Caco-2 (cell line): Measurements from ENCODE around the gene TMEM63C. TPM values are rescaled to one million over a fixed set of nuclear protein-coding genes. Genes with fewer than 3 reads are reported as not detected.

ENCODE experiments used
- BruUV-seq: library from RNA; stranded (reverse); fragments of 400-500 nt; replicated peaks from 2 replicates; lab custom pipeline; 2021; lab: Mats Ljungman, UMichigan
- CTCF ChIA-PET: fragments of 300-600 bp; sonication (Branson Sonifier 250); formaldehyde crosslinking; loops from one replicate; lab custom pipeline; 2022; ENCODE audit warnings: antibody characterized with exemption; lab: Charles Lee
- POLR2A ChIA-PET: fragments of 300-600 bp; sonication (Branson Sonifier 250); formaldehyde crosslinking; loops from one replicate; lab custom pipeline; 2022; ENCODE audit warnings: antibody characterized with exemption; lab: Charles Lee
- DNase-seq, 2 experiments: peaks; one replicate each; pipeline versions ENCODE4 v3.0.0 to v3.0.0-alpha.2; 2020 to 2022
- H3K27me3 ChIP-seq: replicated peaks from 2 replicates; pipeline ENCODE4 v1.6.0; 2011; ENCODE audit warnings: low read length; ENCODE audit not compliant: control insufficient read depth, insufficient read depth
- H3K36me3 ChIP-seq: 2 replicates; pipeline ENCODE4 v1.5.1; 2011; ENCODE audit warnings: low read length; ENCODE audit not compliant: control insufficient read depth, insufficient read depth
- H3K4me1 ChIP-seq: fragments of 250-450 bp; sonication (Bioruptor Pico); 2 replicates; pipeline ENCODE4 v1.5.1; 2020; ENCODE audit warnings: mild to moderate bottlenecking
- H3K4me3 ChIP-seq: 2 replicates; pipeline ENCODE4 v1.5.1; 2011; ENCODE audit warnings: low read depth, mild to moderate bottlenecking, control low read depth, low read length
- H3K9me3 ChIP-seq: fragments of 250-450 bp; sonication (Bioruptor Pico); 2 replicates; pipeline ENCODE4 v1.5.1; 2020; ENCODE audit warnings: mild to moderate bottlenecking, moderate library complexity
- H3K27ac Mint-ChIP-seq: one replicate; pipeline ENCODE4 v1.8.0; 2022; ENCODE audit warnings: mixed read lengths; ENCODE audit not compliant: unreplicated experiment
- H3K27me3 Mint-ChIP-seq: one replicate; pipeline ENCODE4 v1.8.0; 2022; ENCODE audit warnings: mixed read lengths; ENCODE audit not compliant: insufficient read depth, unreplicated experiment
- H3K36me3 Mint-ChIP-seq: one replicate; pipeline ENCODE4 v1.8.0; 2022; ENCODE audit warnings: mild to moderate bottlenecking, mixed read lengths; ENCODE audit not compliant: insufficient read depth, unreplicated experiment
- H3K4me1 Mint-ChIP-seq: one replicate; pipeline ENCODE4 v1.8.0; 2022; ENCODE audit warnings: low read depth, mixed read lengths; ENCODE audit not compliant: unreplicated experiment
- H3K4me3 Mint-ChIP-seq: one replicate; pipeline ENCODE4 v1.8.0; 2022; ENCODE audit warnings: mild to moderate bottlenecking, moderate library complexity, mixed read lengths; ENCODE audit not compliant: unreplicated experiment
- H3K9me3 Mint-ChIP-seq: one replicate; pipeline ENCODE4 v1.8.0; 2022; ENCODE audit warnings: mixed read lengths; ENCODE audit not compliant: unreplicated experiment
- intact Hi-C: fragments of 100-400 bp; cut with micrococcal nuclease; formaldehyde crosslinking; loops from one replicate; pipeline ENCODE4 v1.10.0; 2022; ENCODE audit not compliant: unreplicated experiment
- total RNA-seq: library from RNA; stranded (reverse); gene quantifications from 2 replicates; pipeline ENCODE4 v1.2.3, GENCODE V29; 2022
- TF ChIP-seq, protein P1 (sequence below), 2 experiments: fragments of 200-600 bp in 1 of 2; IDR thresholded peaks; 1 replicate in 1 of 2; 2 replicates in 1 of 2; pipeline versions ENCODE4 v1.5.1 to v1.8.0; 2011 to 2022; ENCODE audit warnings: antibody characterized with exemption in 1 of 2, control low read depth in 1 of 2, inconsistent platforms in 1 of 2, low read depth in 1 of 2, low read length in 1 of 2, mild to moderate bottlenecking in 1 of 2, moderate library complexity in 1 of 2; ENCODE audit not compliant: insufficient read depth in 1 of 2, severe bottlenecking in 1 of 2, unreplicated experiment in 1 of 2

The TMEM63C gene
- total RNA-seq, 1 experiment from 2014 or later: 1.3 TPM

DNA sequence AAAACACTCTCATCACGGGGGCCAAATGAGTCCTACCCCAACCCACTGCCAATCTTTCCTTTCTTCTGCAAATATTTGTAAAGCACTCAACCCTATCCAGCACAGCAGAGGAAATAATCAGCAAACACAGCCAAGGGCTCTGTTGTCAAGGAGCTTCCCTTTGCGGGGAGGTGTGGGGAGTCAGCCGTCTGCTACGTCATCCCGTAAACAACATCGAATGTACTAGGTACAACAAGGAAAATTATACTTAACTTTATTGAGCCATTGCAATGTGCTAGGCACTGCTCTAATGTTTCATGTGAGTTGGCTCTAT lies 22.8 kb downstream of the TMEM63C start:
- Histone ChIP-seq H3K9me3 (no peaks in the 10 kb centered on the region), H3K4me3 (no peak overlapping the region), H3K36me3 (no peaks in the 10 kb centered on the region), H3K27me3 (no peaks in the 10 kb centered on the region), H3K4me1 (no peaks in the 10 kb centered on the region)
- DNase-seq: no peak
- BruUV-seq: no TSS peak
- Mint-ChIP-seq H3K4me3 (no peak overlapping the region), H3K4me1 (no peaks in the 10 kb centered on the region), H3K27me3 (no peaks in the 10 kb centered on the region), H3K36me3 (no peaks in the 10 kb centered on the region), H3K9me3 (no peaks in the 10 kb centered on the region), H3K27ac (no peak overlapping the region)
- intact Hi-C loops: no loop called here
- TF ChIP-seq, protein P1, sequence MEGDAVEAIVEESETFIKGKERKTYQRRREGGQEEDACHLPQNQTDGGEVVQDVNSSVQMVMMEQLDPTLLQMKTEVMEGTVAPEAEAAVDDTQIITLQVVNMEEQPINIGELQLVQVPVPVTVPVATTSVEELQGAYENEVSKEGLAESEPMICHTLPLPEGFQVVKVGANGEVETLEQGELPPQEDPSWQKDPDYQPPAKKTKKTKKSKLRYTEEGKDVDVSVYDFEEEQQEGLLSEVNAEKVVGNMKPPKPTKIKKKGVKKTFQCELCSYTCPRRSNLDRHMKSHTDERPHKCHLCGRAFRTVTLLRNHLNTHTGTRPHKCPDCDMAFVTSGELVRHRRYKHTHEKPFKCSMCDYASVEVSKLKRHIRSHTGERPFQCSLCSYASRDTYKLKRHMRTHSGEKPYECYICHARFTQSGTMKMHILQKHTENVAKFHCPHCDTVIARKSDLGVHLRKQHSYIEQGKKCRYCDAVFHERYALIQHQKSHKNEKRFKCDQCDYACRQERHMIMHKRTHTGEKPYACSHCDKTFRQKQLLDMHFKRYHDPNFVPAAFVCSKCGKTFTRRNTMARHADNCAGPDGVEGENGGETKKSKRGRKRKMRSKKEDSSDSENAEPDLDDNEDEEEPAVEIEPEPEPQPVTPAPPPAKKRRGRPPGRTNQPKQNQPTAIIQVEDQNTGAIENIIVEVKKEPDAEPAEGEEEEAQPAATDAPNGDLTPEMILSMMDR (IDR thresholded peaks at IDR 0.05; ENCODE audit: insufficient read depth in 1 of 2, low read depth in 1 of 2, low read length in 1 of 2, severe bottlenecking in 1 of 2, unreplicated experiment in 1 of 2): no peak
- ChIA-PET CTCF (interaction anchor here (1.2 kb wide), 1 partner anchor 9 kb away, joined by 4 read pairs; no protein-coding TSS in a partner anchor), POLR2A (no interaction called here)

GRCh38 chr14:77204907-77205306 lies 23.3 kb downstream of the TMEM63C start:
- H3K27me3 Mint-ChIP-seq: no peaks in the 10 kb centered on the region
- CTCF ChIA-PET: interaction anchor here (1.2 kb wide), 1 partner anchor 9 kb away, joined by 4 read pairs; no protein-coding TSS in a partner anchor
- POLR2A ChIA-PET: no interaction called here
- Histone ChIP-seq H3K36me3 (no peaks in the 10 kb centered on the region), H3K27me3 (no peaks in the 10 kb centered on the region), H3K4me1 (no peaks in the 10 kb centered on the region), H3K4me3 (no peak overlapping the region), H3K9me3 (no peaks in the 10 kb centered on the region)
- no peaks in the 10 kb centered on the region for H3K4me1 Mint-ChIP-seq
- no peak for DNase-seq
- BruUV-seq: no TSS peak
- intact Hi-C loops: no loop called here
- H3K9me3 Mint-ChIP-seq: no peaks in the 10 kb centered on the region
- TF ChIP-seq, protein P1 (IDR thresholded peaks at IDR 0.05; ENCODE audit: insufficient read depth in 1 of 2, low read depth in 1 of 2, low read length in 1 of 2, severe bottlenecking in 1 of 2, unreplicated experiment in 1 of 2): no peak
- H3K4me3 Mint-ChIP-seq: no peak overlapping the region
- H3K27ac Mint-ChIP-seq: no peak overlapping the region
- no peaks in the 10 kb centered on the region for H3K36me3 Mint-ChIP-seq

GRCh38 chr14:77205566-77205965 lies 24.0 kb downstream of the TMEM63C start:
- CTCF ChIA-PET: no interaction called here

More at GRCh38 chr14:77205566-77205965, 24.0 kb downstream of the TMEM63C start:
- no peaks in the 10 kb centered on the region for H3K27me3 ChIP-seq
- H3K27me3 Mint-ChIP-seq: no peaks in the 10 kb centered on the region
- H3K27ac Mint-ChIP-seq: no peak overlapping the region
- no peaks in the 10 kb centered on the region for H3K9me3 ChIP-seq
- H3K4me1 ChIP-seq: no peaks in the 10 kb centered on the region
- H3K4me3 Mint-ChIP-seq: no peak overlapping the region
- TF ChIP-seq, protein P1 (IDR thresholded peaks at IDR 0.05; ENCODE audit: insufficient read depth in 1 of 2, low read depth in 1 of 2, low read length in 1 of 2, severe bottlenecking in 1 of 2, unreplicated experiment in 1 of 2): no peak
- no peaks in the 10 kb centered on the region for H3K36me3 Mint-ChIP-seq
- no peaks in the 10 kb centered on the region for H3K4me1 Mint-ChIP-seq
- intact Hi-C loops: no loop called here
- no peak overlapping the region for H3K4me3 ChIP-seq
- no peaks in the 10 kb centered on the region for H3K9me3 Mint-ChIP-seq
- no TSS peak for BruUV-seq
- no peaks in the 10 kb centered on the region for H3K36me3 ChIP-seq
- no peak for DNase-seq
- POLR2A ChIA-PET: no interaction called here
